Effector memory CD4-positive, alpha-beta T cell (primary cell): ENCODE measurements around the gene GYS1.
A peak's percentile ranks its signal among the peaks of the same experiment; 100 is the strongest.

ENCODE experiments used
- DNase-seq, 3 donors: peaks; one replicate each; pipeline ENCODE4 v3.0.0-alpha.2; 2020
- H3K27ac ChIP-seq: 2 replicates; pipeline ENCODE4 v1.7.0; 2013; ENCODE audit warnings: mild to moderate bottlenecking, low read length, moderate library complexity; ENCODE audit not compliant: insufficient read depth, poor library complexity, severe bottlenecking
- H3K27me3 ChIP-seq: replicated peaks from 2 replicates; pipeline ENCODE4 v1.7.0; 2013; ENCODE audit warnings: mild to moderate bottlenecking, low read length; ENCODE audit not compliant: insufficient read depth, control insufficient read depth, poor library complexity, severe bottlenecking
- H3K36me3 ChIP-seq: 2 replicates; pipeline ENCODE4 v1.7.0; 2013; ENCODE audit warnings: mild to moderate bottlenecking, low read length, moderate library complexity; ENCODE audit not compliant: control insufficient read depth, insufficient read depth
- H3K4me1 ChIP-seq: 2 replicates; pipeline ENCODE4 v1.7.0; 2013; ENCODE audit warnings: low read length, mild to moderate bottlenecking; ENCODE audit not compliant: control insufficient read depth, insufficient read depth, poor library complexity, severe bottlenecking
- H3K4me3 ChIP-seq: 2 replicates; pipeline ENCODE4 v1.7.0; 2013; ENCODE audit warnings: low read length, low read depth, mild to moderate bottlenecking; ENCODE audit not compliant: insufficient read depth, poor library complexity, severe bottlenecking
- H3K9me3 ChIP-seq: 2 replicates; pipeline ENCODE4 v1.7.0; 2013; ENCODE audit warnings: mild to moderate bottlenecking, low read length, moderate library complexity; ENCODE audit not compliant: control insufficient read depth

The GYS1 gene

DNA sequence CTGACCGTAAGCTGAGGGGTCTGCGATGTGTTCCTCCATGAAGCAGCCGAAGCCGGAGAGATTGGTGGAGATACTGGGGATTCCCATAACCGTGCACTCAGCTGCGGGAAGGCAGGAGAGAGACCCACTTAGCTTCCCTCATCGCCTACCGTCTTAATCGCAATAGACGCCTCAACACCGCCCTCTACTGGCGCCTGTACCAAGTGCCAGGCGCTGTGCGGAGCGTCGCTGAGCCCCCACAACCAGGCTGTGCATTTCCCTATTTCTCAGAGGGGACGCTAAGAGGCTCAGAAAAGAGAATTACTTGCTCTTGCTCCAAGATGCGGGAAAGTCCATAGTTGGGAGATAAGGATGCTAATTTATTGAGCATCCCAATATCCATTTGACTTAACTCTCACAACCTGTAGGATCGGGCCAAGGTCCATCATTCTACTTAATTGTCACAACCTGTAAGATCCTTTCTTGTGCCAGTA, 22.1 kb downstream of the GYS1 start:
- peaks cover 55% of the 10 kb centered on the region for H3K36me3 ChIP-seq
- H3K27me3 ChIP-seq = no peaks in the 10 kb centered on the region
- no peak overlapping the region for H3K27ac ChIP-seq
- DNase-seq = peak; percentile 52 to 66 (median 56)
- H3K4me1 ChIP-seq = peaks cover 8% of the 10 kb centered on the region
- no peaks in the 10 kb centered on the region for H3K9me3 ChIP-seq
- no peak overlapping the region for H3K4me3 ChIP-seq

GRCh38 chr19:48970139-48970766, 22.9 kb downstream of the GYS1 start:
- H3K36me3 ChIP-seq = peaks cover 55% of the 10 kb centered on the region
- no peaks in the 10 kb centered on the region for H3K27me3 ChIP-seq
- H3K9me3 ChIP-seq = no peaks in the 10 kb centered on the region
- no peak overlapping the region for H3K4me3 ChIP-seq
- no peak overlapping the region for H3K27ac ChIP-seq
- H3K4me1 ChIP-seq = peaks cover 11% of the 10 kb centered on the region
- no peak for DNase-seq

DNA sequence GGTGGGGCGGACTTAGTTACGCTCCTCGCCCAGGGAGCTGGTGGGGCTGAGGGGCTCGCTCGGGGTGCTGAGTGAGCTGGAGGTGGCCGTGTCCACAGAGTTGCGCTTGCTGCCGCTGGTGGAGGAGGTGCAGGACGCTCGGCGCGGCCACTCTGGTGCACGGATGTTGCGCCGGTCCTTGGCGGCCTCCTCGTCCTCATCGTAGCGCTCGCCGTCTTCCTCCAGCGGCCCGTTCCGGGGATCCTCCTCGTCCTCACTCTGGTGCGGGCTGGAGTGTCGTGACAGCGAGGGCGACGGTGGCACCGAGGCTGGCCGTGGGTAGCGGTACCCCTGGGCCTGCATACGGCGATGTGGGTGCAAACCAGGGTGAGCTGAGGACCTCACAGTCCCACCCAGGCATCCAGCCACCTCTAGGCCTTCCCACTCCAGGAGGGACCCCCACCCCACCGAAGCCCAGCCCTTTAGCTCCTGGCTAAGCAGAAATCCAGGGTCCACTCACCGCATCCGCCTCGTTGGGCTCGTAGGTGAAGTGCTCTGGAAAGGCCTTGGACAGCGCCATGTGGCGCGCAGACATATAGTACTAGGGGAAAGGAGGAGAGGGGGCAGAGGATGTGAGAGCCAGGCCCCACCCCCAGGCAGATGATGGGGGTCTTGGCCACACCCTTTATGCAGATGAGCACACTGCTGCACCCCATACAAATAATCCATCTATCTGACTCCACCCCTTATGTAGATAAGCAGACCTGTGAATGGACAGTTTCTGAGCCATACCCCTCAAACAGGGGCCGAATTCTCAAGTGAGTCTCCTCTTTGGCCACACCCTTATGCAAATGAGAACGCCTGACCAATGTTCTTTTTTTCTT, 23.6 kb downstream of the GYS1 start:
- Histone ChIP-seq H3K9me3 (no peaks in the 10 kb centered on the region), H3K27me3 (no peaks in the 10 kb centered on the region), H3K4me1 (peaks cover 18% of the 10 kb centered on the region), H3K27ac (no peak overlapping the region), H3K36me3 (peaks cover 54% of the 10 kb centered on the region), H3K4me3 (no peak overlapping the region)
- no peak for DNase-seq

DNA sequence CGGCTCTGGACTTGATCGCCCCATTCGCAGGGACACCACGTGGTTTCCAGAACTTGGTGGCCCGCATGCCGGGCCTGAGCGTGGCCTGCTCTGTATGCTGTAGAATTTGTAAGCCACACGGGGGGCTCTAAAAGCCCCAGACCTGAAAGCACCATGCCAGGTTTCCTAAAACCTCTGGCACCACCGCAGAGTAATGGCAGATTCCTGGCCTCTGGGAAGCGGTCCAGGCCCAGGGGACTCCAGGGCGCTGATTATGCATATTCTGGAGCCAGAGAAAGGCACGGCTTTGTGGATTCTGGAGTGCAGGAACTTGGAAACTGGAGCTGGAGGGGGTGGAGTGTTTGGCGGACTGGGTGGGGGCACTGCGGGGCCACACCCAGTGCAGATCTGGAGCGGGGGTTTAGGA, 24.3 kb downstream of the GYS1 start:
- peaks cover 47% of the 10 kb centered on the region for H3K36me3 ChIP-seq
- H3K4me1 ChIP-seq = peaks cover 25% of the 10 kb centered on the region
- no peak overlapping the region for H3K27ac ChIP-seq
- no peaks in the 10 kb centered on the region for H3K9me3 ChIP-seq
- DNase-seq = no peak
- H3K4me3 ChIP-seq = no peak overlapping the region
- no peaks in the 10 kb centered on the region for H3K27me3 ChIP-seq

DNA sequence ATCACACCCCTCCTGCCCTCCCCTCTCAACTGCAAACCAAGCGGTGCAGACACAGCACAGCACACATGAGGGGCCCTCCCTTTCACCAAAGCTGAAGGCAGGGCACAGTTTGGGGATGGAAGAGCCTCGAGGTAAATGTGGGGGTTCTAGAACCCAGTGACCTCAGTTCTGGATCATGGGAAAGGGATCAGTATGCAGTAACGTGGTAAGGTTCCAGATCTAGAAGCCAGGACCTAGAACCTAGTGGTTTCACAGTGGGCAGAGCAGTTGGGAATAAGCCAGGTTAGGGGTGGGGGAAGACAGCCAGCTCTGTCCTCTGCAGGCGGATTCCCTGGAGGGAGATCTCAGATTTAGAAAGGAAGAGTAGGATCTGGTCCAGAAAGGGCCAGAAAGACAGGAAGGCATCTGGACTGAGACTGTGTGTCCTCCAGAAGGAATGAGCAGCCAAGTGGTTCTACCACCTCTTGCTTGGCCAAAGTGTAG, 24.9 kb downstream of the GYS1 start:
- H3K4me3 ChIP-seq = no peak overlapping the region

DNA sequence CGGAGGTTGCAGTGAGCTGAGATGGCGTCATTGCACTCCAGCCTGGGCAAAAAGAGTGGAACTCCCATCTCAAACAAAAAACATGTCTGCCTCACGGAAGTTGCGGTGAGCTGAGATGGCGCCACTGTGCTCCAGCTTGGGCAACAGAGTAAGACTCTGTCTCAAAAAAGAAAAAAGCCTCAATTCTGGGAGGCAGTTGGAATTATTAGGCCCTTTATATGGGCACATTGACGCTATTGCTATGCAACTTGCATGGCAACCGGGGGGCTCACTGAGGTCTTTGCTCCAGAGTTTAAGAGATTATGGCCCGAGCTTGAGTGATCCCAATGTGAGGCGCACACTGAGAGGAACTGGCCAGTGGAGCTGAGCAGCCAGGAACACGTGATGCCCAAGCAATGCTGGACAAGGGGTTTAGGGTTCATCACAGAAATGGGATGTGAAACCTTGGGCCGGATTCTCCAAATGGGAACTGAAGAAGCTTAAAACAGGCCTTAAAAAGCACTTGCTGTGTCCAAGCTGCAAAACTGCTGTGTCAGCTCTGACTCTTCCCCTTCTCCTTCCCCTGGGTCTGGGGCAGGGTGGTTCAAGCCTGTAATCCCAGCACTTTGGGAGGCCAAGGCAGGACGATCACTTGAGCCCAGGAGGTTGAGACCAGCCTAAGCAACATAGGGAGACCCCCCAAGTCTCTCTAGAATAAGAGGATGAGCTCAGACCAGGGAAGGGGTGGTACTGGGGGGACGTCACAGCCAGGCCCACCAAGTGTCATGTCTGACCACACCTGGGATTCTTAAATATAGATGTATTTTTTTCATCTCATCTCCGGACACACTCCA, 25.5 kb downstream of the GYS1 start:
- H3K27ac ChIP-seq = no peak overlapping the region
- H3K4me1 ChIP-seq = peaks cover 38% of the 10 kb centered on the region
- no peaks in the 10 kb centered on the region for H3K9me3 ChIP-seq
- no peak overlapping the region for H3K4me3 ChIP-seq
- H3K36me3 ChIP-seq = peaks cover 41% of the 10 kb centered on the region
- H3K27me3 ChIP-seq = no peaks in the 10 kb centered on the region
- no peak for DNase-seq

More for the DNA sequence above, 24.9 kb downstream of the GYS1 start:
- H3K27ac ChIP-seq = no peak overlapping the region
- no peaks in the 10 kb centered on the region for H3K9me3 ChIP-seq
- no peaks in the 10 kb centered on the region for H3K27me3 ChIP-seq
- peaks cover 31% of the 10 kb centered on the region for H3K4me1 ChIP-seq
- DNase-seq = no peak
- peaks cover 45% of the 10 kb centered on the region for H3K36me3 ChIP-seq

- DNase-seq = no peak
- Histone ChIP-seq H3K4me3 (peak overlapping the region; percentile 71), H3K27ac (no peak overlapping the region), H3K36me3 (peaks cover 41% of the 10 kb centered on the region), H3K27me3 (no peaks in the 10 kb centered on the region), H3K4me1 (peaks cover 46% of the 10 kb centered on the region), H3K9me3 (no peaks in the 10 kb centered on the region)
Measured at GRCh38 chr19:48966541-48967345, 26.4 kb downstream of the GYS1 start.

DNA sequence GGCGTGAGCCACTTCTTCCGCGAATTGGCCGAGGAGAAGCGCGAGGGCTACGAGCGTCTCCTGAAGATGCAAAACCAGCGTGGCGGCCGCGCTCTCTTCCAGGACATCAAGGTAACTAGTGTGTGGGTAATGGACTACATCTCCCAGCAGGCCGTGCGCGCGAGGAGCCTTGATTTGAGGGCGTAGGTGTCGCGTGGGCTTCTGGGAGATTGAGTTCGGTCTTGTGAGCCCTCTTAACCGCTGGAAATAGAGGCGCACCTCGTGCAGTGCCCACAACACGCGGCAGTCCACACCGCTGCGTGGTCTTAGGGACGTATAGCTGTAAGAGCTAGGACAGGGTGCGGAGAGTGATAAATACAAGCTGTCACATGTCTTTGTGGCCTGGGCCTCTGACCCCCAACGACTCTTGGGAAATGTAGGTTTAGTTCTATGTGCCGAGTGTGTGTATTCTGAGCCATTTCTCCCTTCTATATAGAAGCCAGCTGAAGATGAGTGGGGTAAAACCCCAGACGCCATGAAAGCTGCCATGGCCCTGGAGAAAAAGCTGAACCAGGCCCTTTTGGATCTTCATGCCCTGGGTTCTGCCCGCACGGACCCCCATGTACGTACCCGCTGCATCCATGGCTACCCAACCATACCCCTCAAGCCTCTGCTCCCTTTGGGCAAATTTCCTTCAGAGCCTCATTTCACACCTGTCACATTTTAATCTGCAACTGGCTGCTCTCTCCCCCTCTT, 27.1 kb downstream of the GYS1 start:
- peaks cover 47% of the 10 kb centered on the region for H3K4me1 ChIP-seq
- peak; percentile 74 to 85 (median 82) for DNase-seq
- H3K9me3 ChIP-seq = no peaks in the 10 kb centered on the region
- H3K36me3 ChIP-seq = peaks cover 39% of the 10 kb centered on the region
- peak overlapping the region; percentile 73 for H3K27ac ChIP-seq
- no peaks in the 10 kb centered on the region for H3K27me3 ChIP-seq
- H3K4me3 ChIP-seq = peak overlapping the region; percentile 71
